Measurements from ENCODE around the gene HGFAC.

DNA sequence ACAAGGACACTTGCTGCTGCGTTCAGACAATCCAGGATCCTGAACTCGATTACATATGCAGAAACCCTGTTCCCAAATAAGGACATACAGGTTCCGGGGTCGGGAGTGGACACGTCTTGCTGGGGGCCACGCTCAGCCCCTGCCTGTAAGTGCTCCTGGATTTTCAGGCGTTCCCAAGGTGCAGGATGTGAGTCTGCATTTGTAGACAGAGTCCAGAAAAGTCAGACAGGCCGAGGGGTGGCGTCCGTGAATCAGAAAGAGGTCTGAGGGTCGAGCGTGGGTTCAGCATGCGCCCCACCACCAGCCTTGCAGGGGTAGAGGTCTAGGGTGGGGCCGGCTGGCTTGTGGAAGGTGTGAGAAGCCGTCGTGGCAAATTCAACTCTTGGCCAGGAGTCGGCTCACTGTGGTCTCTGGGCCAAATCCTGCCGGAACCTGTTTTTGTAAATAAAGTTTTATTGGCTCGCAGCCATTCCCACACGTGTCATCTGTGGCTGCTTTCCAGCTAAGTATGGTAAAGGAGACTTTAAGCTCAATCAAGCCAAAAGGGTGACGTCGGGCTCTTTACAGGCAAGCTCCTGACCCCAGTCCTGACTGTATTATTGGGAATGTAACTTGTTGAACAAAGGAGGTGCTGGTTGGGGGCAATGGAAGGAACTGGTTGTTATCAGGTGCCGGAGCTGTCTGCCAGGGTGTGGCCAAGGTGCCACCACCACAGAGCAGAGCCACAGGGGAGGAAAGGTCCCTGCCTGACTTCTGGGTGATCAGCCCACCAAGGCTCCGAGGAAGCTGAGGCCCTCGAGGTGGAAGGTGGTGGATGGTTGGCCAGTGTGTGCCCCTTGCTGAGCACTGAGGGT, 28.7 kb downstream of the HGFAC start:
- TF ChIP-seq, protein P1, sequence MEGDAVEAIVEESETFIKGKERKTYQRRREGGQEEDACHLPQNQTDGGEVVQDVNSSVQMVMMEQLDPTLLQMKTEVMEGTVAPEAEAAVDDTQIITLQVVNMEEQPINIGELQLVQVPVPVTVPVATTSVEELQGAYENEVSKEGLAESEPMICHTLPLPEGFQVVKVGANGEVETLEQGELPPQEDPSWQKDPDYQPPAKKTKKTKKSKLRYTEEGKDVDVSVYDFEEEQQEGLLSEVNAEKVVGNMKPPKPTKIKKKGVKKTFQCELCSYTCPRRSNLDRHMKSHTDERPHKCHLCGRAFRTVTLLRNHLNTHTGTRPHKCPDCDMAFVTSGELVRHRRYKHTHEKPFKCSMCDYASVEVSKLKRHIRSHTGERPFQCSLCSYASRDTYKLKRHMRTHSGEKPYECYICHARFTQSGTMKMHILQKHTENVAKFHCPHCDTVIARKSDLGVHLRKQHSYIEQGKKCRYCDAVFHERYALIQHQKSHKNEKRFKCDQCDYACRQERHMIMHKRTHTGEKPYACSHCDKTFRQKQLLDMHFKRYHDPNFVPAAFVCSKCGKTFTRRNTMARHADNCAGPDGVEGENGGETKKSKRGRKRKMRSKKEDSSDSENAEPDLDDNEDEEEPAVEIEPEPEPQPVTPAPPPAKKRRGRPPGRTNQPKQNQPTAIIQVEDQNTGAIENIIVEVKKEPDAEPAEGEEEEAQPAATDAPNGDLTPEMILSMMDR (IDR thresholded peaks at IDR 0.05): no peak
- no peak for TF ChIP-seq POLR2A (IDR thresholded peaks at IDR 0.05; ENCODE audit: low read depth)
- TF ChIP-seq EP300 (IDR thresholded peaks at IDR 0.05): no peak
